Measurements from ENCODE around the gene SLC13A2. TPM values are rescaled to one million over a fixed set of nuclear protein-coding genes. Genes with fewer than 3 reads are reported as not detected.

SLC13A2 gene
- total RNA-seq, 1 donor from 2014 or later = not detected

- Histone ChIP-seq H3K4me1 (no peaks in the 10 kb centered on the region), H3K27me3 (no peaks in the 10 kb centered on the region), H3K4me3 (no peak overlapping the region), H3K27ac (no peak overlapping the region), H3K36me3 (no peaks in the 10 kb centered on the region), H3K9me3 (no peaks in the 10 kb centered on the region)
- DNase-seq (ENCODE audit: extremely low spot score in 2 of 2) = no peak
- TF ChIP-seq, protein P1, sequence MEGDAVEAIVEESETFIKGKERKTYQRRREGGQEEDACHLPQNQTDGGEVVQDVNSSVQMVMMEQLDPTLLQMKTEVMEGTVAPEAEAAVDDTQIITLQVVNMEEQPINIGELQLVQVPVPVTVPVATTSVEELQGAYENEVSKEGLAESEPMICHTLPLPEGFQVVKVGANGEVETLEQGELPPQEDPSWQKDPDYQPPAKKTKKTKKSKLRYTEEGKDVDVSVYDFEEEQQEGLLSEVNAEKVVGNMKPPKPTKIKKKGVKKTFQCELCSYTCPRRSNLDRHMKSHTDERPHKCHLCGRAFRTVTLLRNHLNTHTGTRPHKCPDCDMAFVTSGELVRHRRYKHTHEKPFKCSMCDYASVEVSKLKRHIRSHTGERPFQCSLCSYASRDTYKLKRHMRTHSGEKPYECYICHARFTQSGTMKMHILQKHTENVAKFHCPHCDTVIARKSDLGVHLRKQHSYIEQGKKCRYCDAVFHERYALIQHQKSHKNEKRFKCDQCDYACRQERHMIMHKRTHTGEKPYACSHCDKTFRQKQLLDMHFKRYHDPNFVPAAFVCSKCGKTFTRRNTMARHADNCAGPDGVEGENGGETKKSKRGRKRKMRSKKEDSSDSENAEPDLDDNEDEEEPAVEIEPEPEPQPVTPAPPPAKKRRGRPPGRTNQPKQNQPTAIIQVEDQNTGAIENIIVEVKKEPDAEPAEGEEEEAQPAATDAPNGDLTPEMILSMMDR (IDR thresholded peaks at IDR 0.05) = no peak
- no peak for TF ChIP-seq POLR2AphosphoS5 (IDR thresholded peaks at IDR 0.05; ENCODE audit: insufficient read depth in 1 of 2, low read depth in 1 of 2)
- no peak for TF ChIP-seq POLR2A (IDR thresholded peaks at IDR 0.05)
- intact Hi-C loops (cut with DNase I) = loop anchor here (10.0 kb wide), 1 partner anchor 124 kb away; the partner anchor contains the start of gene RSKR
Measured at GRCh38 chr17:28491286-28491685, 17.8 kb downstream of the SLC13A2 start.

DNA sequence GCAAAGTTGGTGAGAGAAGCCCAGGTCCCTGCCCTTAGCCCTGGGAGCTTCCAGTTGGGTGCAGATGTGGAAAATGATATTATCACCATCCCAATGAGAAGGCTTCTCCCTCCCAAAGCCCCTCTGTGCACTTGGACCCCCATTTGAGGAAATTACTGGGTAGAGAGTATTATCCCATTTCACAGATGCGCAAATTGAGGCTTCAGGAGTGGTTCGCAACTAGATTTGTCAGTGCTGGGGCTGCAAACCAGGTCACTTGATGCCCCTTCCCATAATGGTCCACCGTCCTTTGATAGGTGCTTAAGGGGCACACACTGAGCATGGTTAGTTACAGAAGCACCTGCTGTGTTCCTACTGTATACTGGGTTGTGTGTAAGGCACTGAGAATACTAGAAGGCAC, 18.4 kb downstream of the SLC13A2 start:
- no peak for DNase-seq (ENCODE audit: extremely low spot score in 2 of 2)
- no peaks in the 10 kb centered on the region for H3K36me3 ChIP-seq
- TF ChIP-seq POLR2AphosphoS5 (IDR thresholded peaks at IDR 0.05; ENCODE audit: insufficient read depth in 1 of 2, low read depth in 1 of 2) = no peak
- no peak for TF ChIP-seq POLR2A (IDR thresholded peaks at IDR 0.05)
- TF ChIP-seq, protein P1 (IDR thresholded peaks at IDR 0.05) = no peak
- intact Hi-C loops (cut with DNase I) = loop anchor here (10.0 kb wide), 1 partner anchor 123 kb away; the partner anchor contains the start of gene RSKR
- no peaks in the 10 kb centered on the region for H3K9me3 ChIP-seq
- H3K27ac ChIP-seq = no peak overlapping the region
- no peak overlapping the region for H3K4me3 ChIP-seq
- H3K27me3 ChIP-seq = no peaks in the 10 kb centered on the region
- H3K4me1 ChIP-seq = no peaks in the 10 kb centered on the region

DNA sequence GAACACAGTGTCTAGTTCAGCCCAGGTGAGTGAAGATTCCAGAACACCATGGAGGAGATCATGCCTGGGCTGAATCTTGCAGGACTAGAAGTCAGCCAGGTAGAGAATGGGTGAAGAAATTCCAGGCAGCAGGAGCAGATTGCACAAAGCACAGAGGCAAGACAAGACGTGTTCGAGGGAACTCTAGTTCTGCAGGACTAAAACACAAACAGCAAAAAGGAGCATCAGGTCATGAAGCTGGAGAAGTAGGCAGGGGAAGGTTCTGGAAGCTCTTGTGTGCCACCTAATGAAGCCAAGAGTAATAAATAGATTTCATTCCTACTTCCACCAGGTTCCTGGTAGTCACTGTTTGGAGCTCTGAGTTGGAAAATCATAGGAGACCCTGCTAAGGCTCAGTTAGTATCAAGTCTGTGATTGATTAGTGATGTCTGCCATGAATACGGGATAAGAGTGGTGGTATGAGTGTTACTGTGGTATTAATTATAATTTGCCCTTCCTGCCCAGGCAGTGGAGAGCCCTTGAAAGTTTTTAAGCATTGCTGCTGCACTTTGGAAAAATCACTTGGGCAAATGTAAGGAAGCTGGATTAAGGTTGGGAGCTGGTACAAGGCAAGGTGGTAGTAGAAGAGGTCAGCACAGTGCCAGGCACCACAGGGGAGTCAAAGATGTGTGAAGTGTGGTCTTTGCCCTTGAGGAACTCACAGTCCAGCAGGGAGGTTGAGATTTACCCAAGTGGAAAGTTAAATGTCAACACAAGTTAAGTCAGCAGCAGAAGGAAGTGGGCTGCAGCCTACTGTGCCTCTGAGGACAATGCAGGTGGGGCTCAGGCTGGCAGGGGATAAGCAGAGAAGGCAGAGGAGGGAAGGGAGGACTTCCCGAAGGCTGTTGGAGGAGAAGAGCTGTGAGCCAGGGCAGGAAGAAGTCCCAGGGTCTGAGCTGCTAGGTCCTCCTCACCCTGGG, 19.2 kb downstream of the SLC13A2 start:
- H3K27ac ChIP-seq = no peak overlapping the region
- TF ChIP-seq, protein P1 (IDR thresholded peaks at IDR 0.05) = no peak
- TF ChIP-seq POLR2A (IDR thresholded peaks at IDR 0.05) (no peak), POLR2AphosphoS5 (IDR thresholded peaks at IDR 0.05; ENCODE audit: insufficient read depth in 1 of 2, low read depth in 1 of 2) (no peak)
- intact Hi-C loops (cut with DNase I) = loop anchor here (10.0 kb wide), 1 partner anchor 122 kb away; the partner anchor contains the start of gene RSKR
- peaks cover 5% of the 10 kb centered on the region for H3K4me1 ChIP-seq
- H3K36me3 ChIP-seq = no peaks in the 10 kb centered on the region
- no peaks in the 10 kb centered on the region for H3K27me3 ChIP-seq
- no peak for DNase-seq (ENCODE audit: extremely low spot score in 2 of 2)
- no peaks in the 10 kb centered on the region for H3K9me3 ChIP-seq
- H3K4me3 ChIP-seq = no peak overlapping the region

DNA sequence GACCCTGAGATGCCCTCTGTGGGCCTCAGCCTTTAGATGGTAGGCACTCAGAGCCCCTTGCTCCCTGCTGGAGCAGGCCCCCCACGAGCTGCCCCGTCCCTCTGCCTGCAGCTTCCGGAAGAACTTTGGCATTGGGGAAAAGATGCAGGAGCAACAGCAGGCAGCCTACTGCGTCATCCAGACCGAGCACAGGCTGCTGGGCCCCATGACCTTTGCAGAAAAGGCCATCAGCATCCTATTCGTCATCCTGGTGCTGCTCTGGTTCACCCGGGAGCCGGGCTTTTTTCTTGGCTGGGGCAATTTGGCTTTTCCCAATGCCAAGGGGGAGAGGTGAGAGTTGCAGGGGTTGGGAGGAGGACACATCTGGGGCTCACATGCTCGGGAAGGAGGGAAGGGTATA, 20.0 kb downstream of the SLC13A2 start:
- intact Hi-C loops (cut with DNase I) = loop anchor here (10.0 kb wide), 1 partner anchor 121 kb away; the partner anchor contains the start of gene RSKR
- no peak overlapping the region for H3K4me3 ChIP-seq
- no peak overlapping the region for H3K27ac ChIP-seq
- no peaks in the 10 kb centered on the region for H3K27me3 ChIP-seq
- no peaks in the 10 kb centered on the region for H3K9me3 ChIP-seq
- no peaks in the 10 kb centered on the region for H3K36me3 ChIP-seq
- no peak for DNase-seq (ENCODE audit: extremely low spot score in 2 of 2)
- TF ChIP-seq POLR2A (IDR thresholded peaks at IDR 0.05) = no peak
- TF ChIP-seq, protein P1 (IDR thresholded peaks at IDR 0.05) = no peak
- no peak for TF ChIP-seq POLR2AphosphoS5 (IDR thresholded peaks at IDR 0.05; ENCODE audit: insufficient read depth in 1 of 2, low read depth in 1 of 2)
- peaks cover 13% of the 10 kb centered on the region for H3K4me1 ChIP-seq
